Large intestine (tissue), 3 donors: ENCODE results near the gene HPS4. TPM values are rescaled to one million over a fixed set of nuclear protein-coding genes. Genes with fewer than 3 reads are reported as not detected.

Experiments used
- DNase-seq, 2 donors: peaks; one replicate each; pipeline versions ENCODE4 v3.0.0 to v3.0.0-alpha.2; 2013
- H3K27ac ChIP-seq: one replicate; pipeline ENCODE4 v1.5.1; 2013; ENCODE audit warnings: low read length
- H3K27me3 ChIP-seq: 2 replicates; pipeline ENCODE4 v1.6.1; 2013; ENCODE audit warnings: low read length; ENCODE audit not compliant: control insufficient read depth, insufficient read depth
- H3K36me3 ChIP-seq: 2 replicates; pipeline ENCODE4 v1.6.1; 2013; ENCODE audit warnings: low read length; ENCODE audit not compliant: control insufficient read depth, insufficient read depth
- H3K4me1 ChIP-seq: one replicate; pipeline ENCODE4 v1.6.1; 2013; ENCODE audit warnings: low read length; ENCODE audit not compliant: control insufficient read depth, insufficient read depth
- H3K4me3 ChIP-seq: one replicate; pipeline ENCODE4 v1.5.1; 2013; ENCODE audit warnings: low read length
- H3K9me3 ChIP-seq: one replicate; pipeline ENCODE4 v1.6.1; 2013; ENCODE audit warnings: mild to moderate bottlenecking, low read depth, low read length, moderate library complexity; ENCODE audit not compliant: control insufficient read depth
- WGBS: methylation state at CpG from one replicate; pipeline ENCODE4 v1.1.5; 2013; ENCODE audit warnings: low lambda C conversion rate; ENCODE audit not compliant: insufficient coverage; 5-methylcytosine and 5-hydroxymethylcytosine counted together
- polyA plus RNA-seq: library from polyadenylated mRNA; unstranded; fragments of 120-200 nt; gene quantifications from one replicate; pipeline ENCODE4 v1.2.1, GENCODE V29; 2013

HPS4 gene
- polyA plus RNA-seq, 1 donor = 47.3 TPM

GRCh38 chr22:26499188-26499703 lies 15.7 kb upstream of the HPS4 start:
- no peaks in the 10 kb centered on the region for H3K27me3 ChIP-seq
- no peak overlapping the region for H3K27ac ChIP-seq
- no peak overlapping the region for H3K4me3 ChIP-seq
- peaks cover 76% of the 10 kb centered on the region for H3K36me3 ChIP-seq
- no peak for DNase-seq
- 100% methylated on average over 1 of the region's 25 CpGs for WGBS
- H3K9me3 ChIP-seq = no peaks in the 10 kb centered on the region
- no peaks in the 10 kb centered on the region for H3K4me1 ChIP-seq

GRCh38 chr22:26496456-26496855 lies 12.9 kb upstream of the HPS4 start:
- no peaks in the 10 kb centered on the region for H3K4me1 ChIP-seq
- no peak for DNase-seq
- H3K27ac ChIP-seq = no peak overlapping the region
- H3K36me3 ChIP-seq = peaks cover 76% of the 10 kb centered on the region
- WGBS = 80% methylated on average over 1 of the region's 4 CpGs
- H3K9me3 ChIP-seq = no peaks in the 10 kb centered on the region
- H3K27me3 ChIP-seq = no peaks in the 10 kb centered on the region
- no peak overlapping the region for H3K4me3 ChIP-seq

GRCh38 chr22:26494506-26494905 lies 10.9 kb upstream of the HPS4 start:
- no peaks in the 10 kb centered on the region for H3K9me3 ChIP-seq
- H3K27ac ChIP-seq = no peak overlapping the region
- no peak for DNase-seq
- H3K4me3 ChIP-seq = no peak overlapping the region
- no peaks in the 10 kb centered on the region for H3K4me1 ChIP-seq
- H3K36me3 ChIP-seq = peaks cover 77% of the 10 kb centered on the region
- no peaks in the 10 kb centered on the region for H3K27me3 ChIP-seq

- Histone ChIP-seq H3K36me3 (peaks cover 86% of the 10 kb centered on the region), H3K27ac (no peak overlapping the region), H3K9me3 (no peaks in the 10 kb centered on the region), H3K4me1 (no peaks in the 10 kb centered on the region), H3K27me3 (no peaks in the 10 kb centered on the region), H3K4me3 (no peak overlapping the region)
- WGBS = no CpG with 5 or more reads among the region's 9 CpGs
- no peak for DNase-seq
Observed at GRCh38 chr22:26492220-26492619, 8.6 kb upstream of the HPS4 start.

GRCh38 chr22:26489447-26490036 lies 6.0 kb upstream of the HPS4 start:
- peaks cover 68% of the 10 kb centered on the region for H3K36me3 ChIP-seq
- H3K9me3 ChIP-seq = no peaks in the 10 kb centered on the region
- peaks cover 5% of the 10 kb centered on the region for H3K4me1 ChIP-seq
- no peak overlapping the region for H3K4me3 ChIP-seq
- 53% methylated on average over 2 of the region's 4 CpGs for WGBS
- peak in 1 of 2 donors; percentile 24 for DNase-seq
- no peaks in the 10 kb centered on the region for H3K27me3 ChIP-seq
- H3K27ac ChIP-seq = no peak overlapping the region

- DNase-seq = no peak
- no CpG with 5 or more reads among the region's 3 CpGs for WGBS
- Histone ChIP-seq H3K36me3 (peaks cover 53% of the 10 kb centered on the region), H3K9me3 (no peaks in the 10 kb centered on the region), H3K27me3 (no peaks in the 10 kb centered on the region), H3K4me3 (no peak overlapping the region), H3K4me1 (peaks cover 7% of the 10 kb centered on the region), H3K27ac (no peak overlapping the region)
Observed at GRCh38 chr22:26487996-26488395, 4.4 kb upstream of the HPS4 start.

GRCh38 chr22:26486394-26486793 lies 2.8 kb upstream of the HPS4 start:
- no peaks in the 10 kb centered on the region for H3K9me3 ChIP-seq
- H3K4me1 ChIP-seq = peaks cover 13% of the 10 kb centered on the region
- no peak overlapping the region for H3K27ac ChIP-seq
- H3K36me3 ChIP-seq = peaks cover 39% of the 10 kb centered on the region
- no peaks in the 10 kb centered on the region for H3K27me3 ChIP-seq
- H3K4me3 ChIP-seq = no peak overlapping the region
- DNase-seq = no peak
- 100% methylated on average over 1 of the region's 5 CpGs for WGBS

- H3K27me3 ChIP-seq = no peaks in the 10 kb centered on the region
- no peak overlapping the region for H3K4me3 ChIP-seq
- H3K9me3 ChIP-seq = no peaks in the 10 kb centered on the region
- peaks cover 36% of the 10 kb centered on the region for H3K36me3 ChIP-seq
- peaks cover 14% of the 10 kb centered on the region for H3K4me1 ChIP-seq
- WGBS = no CpG with 5 or more reads among the region's 3 CpGs
- H3K27ac ChIP-seq = no peak overlapping the region
- DNase-seq = no peak
Observed at GRCh38 chr22:26485806-26486390, 2.3 kb upstream of the HPS4 start.

GRCh38 chr22:26485013-26485412 lies 1.4 kb upstream of the HPS4 start:
- WGBS = no CpG with 5 or more reads among the region's 7 CpGs
- H3K27ac ChIP-seq = no peak overlapping the region

GRCh38 chr22:26484360-26484706 lies 750 bp upstream of the HPS4 start:
- H3K27ac ChIP-seq = no peak overlapping the region
- no peak for DNase-seq
- no peaks in the 10 kb centered on the region for H3K27me3 ChIP-seq
- H3K36me3 ChIP-seq = peaks cover 26% of the 10 kb centered on the region
- H3K4me3 ChIP-seq = peak overlapping the region; percentile 59
- H3K4me1 ChIP-seq = peaks cover 26% of the 10 kb centered on the region
- H3K9me3 ChIP-seq = no peaks in the 10 kb centered on the region
- no CpG with 5 or more reads among the region's 6 CpGs for WGBS

More at GRCh38 chr22:26485013-26485412, 1.4 kb upstream of the HPS4 start:
- DNase-seq = no peak
- peaks cover 28% of the 10 kb centered on the region for H3K36me3 ChIP-seq
- no peaks in the 10 kb centered on the region for H3K9me3 ChIP-seq
- no peaks in the 10 kb centered on the region for H3K27me3 ChIP-seq
- peaks cover 23% of the 10 kb centered on the region for H3K4me1 ChIP-seq
- H3K4me3 ChIP-seq = no peak overlapping the region

GRCh38 chr22:26483043-26483438 lies 542 bp downstream of the HPS4 start:
- Histone ChIP-seq H3K9me3 (no peaks in the 10 kb centered on the region), H3K4me3 (peak overlapping the region; percentile 81), H3K27ac (peak overlapping the region; percentile 99), H3K36me3 (peaks cover 13% of the 10 kb centered on the region), H3K4me1 (peaks cover 34% of the 10 kb centered on the region), H3K27me3 (no peaks in the 10 kb centered on the region)
- WGBS = no CpG with 5 or more reads among the region's 7 CpGs
- DNase-seq = peak in 1 of 2 donors; percentile 24
